PFSK-1 (cell line): ENCODE data around the gene TCP1.

ENCODE experiments used
- SIN3A ChIP-seq: IDR thresholded peaks from 2 replicates; pipeline ENCODE4 v1.6.1; 2012; ENCODE audit warnings: mild to moderate bottlenecking, low read length, moderate library complexity, borderline replicate concordance; ENCODE audit not compliant: insufficient read depth
- TAF1 ChIP-seq: IDR thresholded peaks from 2 replicates; pipeline ENCODE4 v1.6.1; 2012; ENCODE audit warnings: low read length, control low read depth, borderline replicate concordance; ENCODE audit not compliant: insufficient read depth

GRCh38 chr6:159778131-159778530, 11.3 kb downstream of the TCP1 start:
- TF ChIP-seq SIN3A (no peak), TAF1 (no peak)
